ENCODE measurements around the gene VAPB. TPM values are rescaled to one million over a fixed set of nuclear protein-coding genes. Genes with fewer than 3 reads are reported as not detected.

VAPB gene
- total RNA-seq, 1 experiment from 2014 or later: 46.6 TPM

- POLR2A ChIA-PET: no interaction called here
- no peaks in the 10 kb centered on the region for H3K9me3 Mint-ChIP-seq
- H3K4me3 Mint-ChIP-seq: no peak overlapping the region
- no peak for TF ChIP-seq ZNF121 (CRISPR knock-in tag; IDR thresholded peaks at IDR 0.05)
- no peak for TF ChIP-seq FOXK1 (CRISPR knock-in tag; IDR thresholded peaks at IDR 0.05)
- no peak for TF ChIP-seq ZMAT4 (CRISPR knock-in tag; IDR thresholded peaks at IDR 0.05)
- TF ChIP-seq PRDM15 (CRISPR knock-in tag; IDR thresholded peaks at IDR 0.05): no peak
- TF ChIP-seq JAZF1 (CRISPR knock-in tag; IDR thresholded peaks at IDR 0.05): no peak
- no peak for TF ChIP-seq USF1 (CRISPR knock-in tag; IDR thresholded peaks at IDR 0.05)
- TF ChIP-seq ZNF263 (CRISPR knock-in tag; IDR thresholded peaks at IDR 0.05; ENCODE audit: low read depth): no peak
- no peak for TF ChIP-seq E2F4 (CRISPR knock-in tag; IDR thresholded peaks at IDR 0.05; ENCODE audit: borderline replicate concordance, low read depth)
- TF ChIP-seq FOXP1 (CRISPR knock-in tag; IDR thresholded peaks at IDR 0.05; ENCODE audit: borderline replicate concordance): no peak
- no peak for TF ChIP-seq IRF2 (CRISPR knock-in tag; IDR thresholded peaks at IDR 0.05; ENCODE audit: borderline replicate concordance, low read depth)
- no peak for TF ChIP-seq ERG (CRISPR knock-in tag; IDR thresholded peaks at IDR 0.05)
- no peak for TF ChIP-seq ETV6 (CRISPR knock-in tag; IDR thresholded peaks at IDR 0.05)
- TF ChIP-seq CDX4 (CRISPR knock-in tag; IDR thresholded peaks at IDR 0.05; ENCODE audit: borderline replicate concordance): no peak
- TF ChIP-seq SOX15 (CRISPR knock-in tag; IDR thresholded peaks at IDR 0.05): no peak
- TF ChIP-seq OVOL2 (CRISPR knock-in tag; IDR thresholded peaks at IDR 0.05; ENCODE audit: borderline replicate concordance): no peak
- TF ChIP-seq ZNF232 (CRISPR knock-in tag; IDR thresholded peaks at IDR 0.05): no peak
- TF ChIP-seq RORB (CRISPR knock-in tag; IDR thresholded peaks at IDR 0.05): no peak
- no peak for TF ChIP-seq FOXJ3 (CRISPR knock-in tag; IDR thresholded peaks at IDR 0.05; ENCODE audit: borderline replicate concordance)
- no peak for TF ChIP-seq ARID4B (CRISPR knock-in tag; IDR thresholded peaks at IDR 0.05; ENCODE audit: borderline replicate concordance)
- DNase-seq (ENCODE audit: low spot score) (no peak), ATAC-seq (no peak)
- CTCF ChIA-PET: no interaction called here
- no peaks in the 10 kb centered on the region for H3K27me3 Mint-ChIP-seq (ENCODE audit: low read depth)
- H3K36me3 Mint-ChIP-seq: no peaks in the 10 kb centered on the region
- peaks cover 10% of the 10 kb centered on the region for H3K4me1 Mint-ChIP-seq
- no peak overlapping the region for H3K27ac Mint-ChIP-seq
These were observed 22.2 kb upstream of the VAPB start for GRCh38 chr20:58366866-58367265.

Measured in WTC11 (cell line).